ENCODE data around the gene HACD1. TPM values are rescaled to one million over a fixed set of nuclear protein-coding genes. Genes with fewer than 3 reads are reported as not detected.

HACD1 gene

GRCh38 chr10:17548162-17548561 lies 69.0 kb downstream of the HACD1 start:
- Histone ChIP-seq H2BK120ac (ENCODE audit: low read depth, low read length) (no peak overlapping the region), H3K36me3 (replicated peaks in 1 of 2; ENCODE audit: control insufficient read depth in 2 of 2, insufficient read depth in 2 of 2, low read length in 2 of 2) (no peaks in the 10 kb centered on the region), H3K4me2 (ENCODE audit: insufficient read depth, low read length, poor library complexity, severe bottlenecking) (no peak overlapping the region), H3K14ac (ENCODE audit: low read length) (no peak overlapping the region), H4K8ac (ENCODE audit: low read depth, low read length) (no peak overlapping the region), H2AFZ (ENCODE audit: low read length) (no peak overlapping the region), H3K23ac (ENCODE audit: low read depth, low read length, poor library complexity) (no peak overlapping the region), H2AK5ac (ENCODE audit: low read depth, low read length) (no peak overlapping the region), H3K27ac (replicated peaks; ENCODE audit: low read length) (no peak overlapping the region), H3K4me3 (ENCODE audit: low read length in 2 of 2) (no peak overlapping the region), H3K27me3 (ENCODE audit: control insufficient read depth in 3 of 3, insufficient read depth in 3 of 3, low read depth in 1 of 3, low read length in 3 of 3) (no peaks in the 10 kb centered on the region), H2BK5ac (ENCODE audit: low read length) (no peak overlapping the region), H4K91ac (ENCODE audit: low read depth, low read length, poor library complexity) (no peak overlapping the region), H3K9me3 (replicated peaks in 1 of 2; ENCODE audit: control insufficient read depth in 2 of 2, insufficient read depth in 1 of 2, low read depth in 1 of 2, low read length in 2 of 2) (no peaks in the 10 kb centered on the region), H3K4me1 (ENCODE audit: control insufficient read depth in 2 of 2, insufficient read depth in 1 of 2, low read depth in 1 of 2, low read length in 2 of 2) (peaks cover 0 to 5% of the 10 kb centered on the region in 2 donors), H3K79me1 (ENCODE audit: low read depth, low read length) (no peaks in the 10 kb centered on the region), H2BK12ac (ENCODE audit: low read length) (no peak overlapping the region), H3K4ac (ENCODE audit: low read length) (no peak overlapping the region), H3K9ac (ENCODE audit: low read depth, low read length, poor library complexity) (no peak overlapping the region), H3K18ac (ENCODE audit: low read length) (no peak overlapping the region), H2BK15ac (ENCODE audit: low read length) (no peak overlapping the region)
- no peak for DNase-seq (ENCODE audit: low spot score)
- no CpG with 5 or more reads among the region's 2 CpGs for WGBS, 2 donors (ENCODE audit: extremely low coverage in 2 of 2, insufficient read length in 2 of 2, insufficient replicate concordance in 1 of 2)

GRCh38 chr10:17547060-17547459 lies 70.1 kb downstream of the HACD1 start:
- no peak overlapping the region for H3K23ac ChIP-seq (ENCODE audit: low read depth, low read length, poor library complexity)
- no peak overlapping the region for H4K91ac ChIP-seq (ENCODE audit: low read depth, low read length, poor library complexity)
- H3K36me3 ChIP-seq (replicated peaks in 1 of 2; ENCODE audit: control insufficient read depth in 2 of 2, insufficient read depth in 2 of 2, low read length in 2 of 2), result no peaks in the 10 kb centered on the region
- H3K9me3 ChIP-seq (replicated peaks in 1 of 2; ENCODE audit: control insufficient read depth in 2 of 2, insufficient read depth in 1 of 2, low read depth in 1 of 2, low read length in 2 of 2), result no peaks in the 10 kb centered on the region
- H3K18ac ChIP-seq (ENCODE audit: low read length), result no peak overlapping the region
- no peak for DNase-seq (ENCODE audit: low spot score)
- H3K79me1 ChIP-seq (ENCODE audit: low read depth, low read length), result no peaks in the 10 kb centered on the region
- H3K9ac ChIP-seq (ENCODE audit: low read depth, low read length, poor library complexity), result no peak overlapping the region
- no peak overlapping the region for H2AFZ ChIP-seq (ENCODE audit: low read length)
- H3K14ac ChIP-seq (ENCODE audit: low read length), result no peak overlapping the region
- H3K27me3 ChIP-seq (ENCODE audit: control insufficient read depth in 3 of 3, insufficient read depth in 3 of 3, low read depth in 1 of 3, low read length in 3 of 3), result no peaks in the 10 kb centered on the region
- H4K8ac ChIP-seq (ENCODE audit: low read depth, low read length), result no peak overlapping the region
- no peak overlapping the region for H3K4me3 ChIP-seq (ENCODE audit: low read length in 2 of 2)
- H3K4me1 ChIP-seq (ENCODE audit: control insufficient read depth in 2 of 2, insufficient read depth in 1 of 2, low read depth in 1 of 2, low read length in 2 of 2), result peaks cover 0 to 5% of the 10 kb centered on the region in 2 donors
- H2BK12ac ChIP-seq (ENCODE audit: low read length), result no peak overlapping the region
- H2AK5ac ChIP-seq (ENCODE audit: low read depth, low read length), result no peak overlapping the region
- no peak overlapping the region for H3K27ac ChIP-seq (replicated peaks; ENCODE audit: low read length)
- H2BK5ac ChIP-seq (ENCODE audit: low read length), result no peak overlapping the region
- no peak overlapping the region for H3K4me2 ChIP-seq (ENCODE audit: insufficient read depth, low read length, poor library complexity, severe bottlenecking)
- H2BK120ac ChIP-seq (ENCODE audit: low read depth, low read length), result no peak overlapping the region
- no peak overlapping the region for H3K4ac ChIP-seq (ENCODE audit: low read length)
- no peak overlapping the region for H2BK15ac ChIP-seq (ENCODE audit: low read length)
- no CpG with 5 or more reads among the region's 2 CpGs for WGBS, 2 donors (ENCODE audit: extremely low coverage in 2 of 2, insufficient read length in 2 of 2, insufficient replicate concordance in 1 of 2)

- Histone ChIP-seq H2BK120ac (ENCODE audit: low read depth, low read length) (no peak overlapping the region), H3K4me3 (ENCODE audit: low read length in 2 of 2) (no peak overlapping the region), H3K4me1 (ENCODE audit: control insufficient read depth in 2 of 2, insufficient read depth in 1 of 2, low read depth in 1 of 2, low read length in 2 of 2) (peaks cover 0 to 3% of the 10 kb centered on the region in 2 donors), H3K23ac (ENCODE audit: low read depth, low read length, poor library complexity) (no peak overlapping the region), H2BK5ac (ENCODE audit: low read length) (no peak overlapping the region), H2BK12ac (ENCODE audit: low read length) (no peak overlapping the region), H3K14ac (ENCODE audit: low read length) (no peak overlapping the region), H3K4me2 (ENCODE audit: insufficient read depth, low read length, poor library complexity, severe bottlenecking) (no peak overlapping the region), H3K9me3 (replicated peaks in 1 of 2; ENCODE audit: control insufficient read depth in 2 of 2, insufficient read depth in 1 of 2, low read depth in 1 of 2, low read length in 2 of 2) (no peaks in the 10 kb centered on the region), H3K27me3 (ENCODE audit: control insufficient read depth in 3 of 3, insufficient read depth in 3 of 3, low read depth in 1 of 3, low read length in 3 of 3) (no peaks in the 10 kb centered on the region), H3K27ac (replicated peaks; ENCODE audit: low read length) (no peak overlapping the region), H4K91ac (ENCODE audit: low read depth, low read length, poor library complexity) (no peak overlapping the region), H3K36me3 (replicated peaks in 1 of 2; ENCODE audit: control insufficient read depth in 2 of 2, insufficient read depth in 2 of 2, low read length in 2 of 2) (no peaks in the 10 kb centered on the region), H3K9ac (ENCODE audit: low read depth, low read length, poor library complexity) (no peak overlapping the region), H3K79me1 (ENCODE audit: low read depth, low read length) (no peaks in the 10 kb centered on the region), H2AFZ (ENCODE audit: low read length) (no peak overlapping the region), H3K4ac (ENCODE audit: low read length) (no peak overlapping the region), H3K18ac (ENCODE audit: low read length) (no peak overlapping the region), H2AK5ac (ENCODE audit: low read depth, low read length) (no peak overlapping the region), H4K8ac (ENCODE audit: low read depth, low read length) (no peak overlapping the region), H2BK15ac (ENCODE audit: low read length) (no peak overlapping the region)
- no CpG with 5 or more reads among the region's 9 CpGs for WGBS, 2 donors (ENCODE audit: extremely low coverage in 2 of 2, insufficient read length in 2 of 2, insufficient replicate concordance in 1 of 2)
- no peak for DNase-seq (ENCODE audit: low spot score)
Measured at GRCh38 chr10:17544465-17544864, 72.7 kb downstream of the HACD1 start.

Small RNA genes within 50 kb of the gene (small RNA-seq; reads per million reads assigned to genes)
- not detected for gene AC069542.2 (ENCODE audit: insufficient read depth)

All from neuronal stem cell (in vitro differentiated cells).